Stimulated activated naive CD8-positive, alpha-beta T cell treated with anti-CD3 and anti-CD28 coated beads, Interleukin-15, Interleukin-2, amounts not matched to agents 100 U/mL and 50 U/mL, for 24 hours (primary cell): Measurements from ENCODE around the gene TNS3.

Experiments
- ATAC-seq: fragments of 150-1000 bp; cut with Tn5 transposase; one replicate; pipeline ENCODE4 v1.10.0; 2021
- DNase-seq: peaks from one replicate; pipeline ENCODE4 v3.0.0; 2021

TNS3 gene

DNA sequence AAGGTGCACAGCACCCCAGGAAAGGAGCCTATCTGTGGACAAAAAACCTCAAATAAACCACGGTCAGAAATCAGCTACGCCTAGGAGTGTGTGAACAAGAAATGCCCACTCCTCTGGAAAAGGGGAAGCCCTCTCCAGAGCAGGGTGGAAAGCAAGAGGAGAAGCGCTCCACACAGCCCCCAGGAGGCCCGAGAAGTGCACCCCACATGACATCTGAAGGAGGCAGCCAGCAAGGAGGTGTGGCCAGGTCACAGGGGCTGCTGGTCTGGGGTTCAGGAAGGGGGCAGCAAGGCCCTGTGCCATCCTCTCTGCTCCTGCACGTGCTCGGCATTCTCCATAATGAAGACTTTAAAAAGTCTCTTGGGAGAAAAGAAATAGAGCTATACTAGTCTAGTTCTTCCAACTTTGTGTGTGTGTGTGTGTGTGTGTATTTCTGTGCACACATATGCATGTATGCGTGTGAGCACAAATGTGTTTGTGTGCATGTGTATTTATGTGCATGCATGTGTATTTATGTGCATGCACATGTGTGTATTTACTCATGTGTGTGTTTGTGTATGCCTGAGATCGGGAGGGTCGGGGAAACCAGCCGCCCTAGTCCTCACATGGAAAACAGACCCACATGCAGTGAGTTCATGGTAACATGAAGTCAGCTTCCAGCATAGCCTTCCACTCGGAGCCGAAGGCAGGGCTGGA is 76.5 kb downstream of the TNS3 start:
- DNase-seq (no peak), ATAC-seq (no peak)

DNA sequence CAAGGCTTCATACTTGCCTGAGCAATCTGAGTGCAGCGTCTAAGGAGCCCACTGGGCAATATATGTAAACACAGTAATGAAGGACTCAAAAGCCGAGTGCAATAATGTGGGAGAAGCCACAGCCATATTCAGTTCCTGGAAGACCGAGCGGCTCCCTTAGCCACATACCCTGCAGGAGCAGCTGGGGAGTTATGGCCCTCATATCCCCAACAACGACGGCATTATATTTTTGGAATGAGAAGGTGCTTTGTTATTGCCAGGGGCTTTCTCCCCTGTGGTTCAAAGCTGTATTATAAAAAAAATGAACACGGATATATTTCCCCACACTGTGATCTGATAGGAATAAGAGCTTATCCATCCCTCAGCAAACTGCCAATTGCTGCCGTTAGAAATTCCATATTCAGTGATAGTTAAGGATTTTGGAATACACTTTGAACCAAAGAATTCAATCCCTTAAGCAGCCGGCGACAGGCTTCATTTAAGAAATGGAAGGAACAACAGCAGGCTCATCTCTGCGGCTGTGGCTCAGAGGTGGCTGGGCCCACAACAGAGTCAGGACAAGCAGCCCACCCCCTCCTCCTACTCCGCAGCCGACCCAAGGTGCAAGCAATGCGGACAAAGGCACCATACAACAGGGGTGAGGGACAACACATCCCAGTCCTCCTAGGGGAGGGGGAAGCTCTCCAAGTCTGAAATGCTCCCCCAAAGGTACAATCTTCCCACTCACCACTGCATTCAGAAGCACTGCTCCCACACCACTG is 77.2 kb downstream of the TNS3 start:
- DNase-seq (no peak), ATAC-seq (no peak)

DNA sequence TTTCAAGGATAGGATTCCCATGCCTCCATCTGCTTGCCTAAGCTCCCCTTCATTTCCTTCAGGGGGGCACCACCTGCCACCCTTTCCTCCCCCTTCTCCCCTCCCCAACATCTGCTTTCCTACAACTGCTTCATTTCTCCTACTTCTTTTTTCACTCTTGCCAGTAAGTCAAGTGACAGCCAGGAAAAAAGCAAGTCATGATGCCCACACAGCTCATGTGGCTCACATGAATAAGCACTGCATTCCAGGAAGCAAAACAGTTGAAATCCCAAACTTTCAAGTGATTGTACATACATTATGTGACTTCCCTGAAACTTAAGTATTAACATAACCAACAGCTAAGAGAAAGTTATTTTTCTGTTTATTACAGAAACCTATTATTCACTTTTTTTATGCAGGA is 78.6 kb downstream of the TNS3 start:
- ATAC-seq: no peak
- no peak for DNase-seq

DNA sequence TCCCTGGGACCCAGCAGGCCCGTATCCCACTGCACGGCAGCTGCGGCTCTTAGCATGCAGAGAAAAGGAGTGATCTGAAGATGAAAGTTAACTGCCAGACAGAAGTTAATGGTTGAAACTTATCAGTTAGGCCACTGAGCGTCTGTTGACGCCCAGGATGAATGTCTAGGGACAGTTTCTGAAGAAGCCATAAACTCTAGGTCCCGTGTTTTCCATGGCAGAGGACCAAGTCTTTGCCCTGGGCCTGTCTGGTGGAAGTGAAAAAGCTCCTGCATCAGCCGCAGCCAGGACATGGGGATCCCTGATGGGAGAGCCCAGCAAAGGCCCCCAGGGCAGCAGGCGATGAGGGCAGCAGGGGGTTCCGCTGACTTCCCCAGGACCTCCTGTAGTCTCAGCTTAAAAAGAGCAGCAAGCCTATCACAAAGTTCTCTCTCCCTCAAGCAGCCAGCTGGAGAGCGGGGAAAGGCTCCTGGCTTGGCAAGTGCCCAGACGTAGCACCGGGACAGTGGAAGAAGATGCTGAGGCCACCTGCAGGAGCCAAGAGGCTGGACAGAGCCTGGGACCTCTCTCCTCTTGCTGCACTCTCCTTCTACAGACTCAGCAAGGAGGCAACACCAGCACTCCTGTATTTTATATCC is 79.6 kb downstream of the TNS3 start:
- no peak for ATAC-seq

DNA sequence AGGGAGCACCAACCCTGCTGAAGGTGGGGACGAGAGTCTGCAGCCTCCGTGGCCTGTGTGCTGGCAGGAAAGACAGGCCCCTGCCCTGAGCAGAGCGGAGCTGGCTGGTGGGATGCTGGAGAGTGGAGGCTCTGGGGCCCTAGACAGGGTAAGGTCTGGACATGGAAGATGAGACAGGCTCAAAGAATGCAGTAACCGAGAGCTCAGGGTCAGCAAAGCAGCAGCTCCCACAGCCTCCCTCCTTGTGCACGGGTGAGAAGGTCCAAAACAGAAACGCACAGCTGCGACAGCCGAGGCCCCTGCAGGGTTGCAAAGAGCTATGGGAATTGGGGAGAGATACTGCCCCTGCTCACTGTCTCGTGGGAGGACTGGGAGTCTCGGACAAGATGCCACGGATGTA is 80.5 kb downstream of the TNS3 start:
- DNase-seq (no peak), ATAC-seq (no peak)

More for the DNA sequence above, 79.6 kb downstream of the TNS3 start:
- DNase-seq: no peak

DNA sequence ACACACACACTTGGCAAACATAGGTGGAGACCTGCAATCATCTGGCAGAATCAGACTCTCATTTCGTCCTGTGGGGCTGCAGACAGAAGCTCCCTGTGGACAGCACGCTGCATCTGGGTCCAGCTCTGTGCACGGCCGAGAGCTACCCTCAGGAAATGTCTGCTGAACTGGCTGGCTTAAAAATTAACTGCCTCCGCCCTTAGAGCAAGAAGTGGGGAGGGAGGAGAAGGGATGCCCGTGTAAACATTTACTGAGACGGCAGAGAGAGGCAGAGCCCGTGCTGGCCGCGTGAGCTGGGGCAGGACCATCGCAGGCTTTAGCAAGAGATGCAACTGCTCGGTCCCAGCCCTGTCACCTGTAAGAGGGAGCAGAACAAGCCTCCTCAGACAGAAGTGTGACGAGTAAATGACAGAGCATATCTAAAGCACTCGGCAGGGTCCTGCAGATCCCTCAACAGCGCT is 81.8 kb downstream of the TNS3 start:
- ATAC-seq (no peak), DNase-seq (no peak)

DNA sequence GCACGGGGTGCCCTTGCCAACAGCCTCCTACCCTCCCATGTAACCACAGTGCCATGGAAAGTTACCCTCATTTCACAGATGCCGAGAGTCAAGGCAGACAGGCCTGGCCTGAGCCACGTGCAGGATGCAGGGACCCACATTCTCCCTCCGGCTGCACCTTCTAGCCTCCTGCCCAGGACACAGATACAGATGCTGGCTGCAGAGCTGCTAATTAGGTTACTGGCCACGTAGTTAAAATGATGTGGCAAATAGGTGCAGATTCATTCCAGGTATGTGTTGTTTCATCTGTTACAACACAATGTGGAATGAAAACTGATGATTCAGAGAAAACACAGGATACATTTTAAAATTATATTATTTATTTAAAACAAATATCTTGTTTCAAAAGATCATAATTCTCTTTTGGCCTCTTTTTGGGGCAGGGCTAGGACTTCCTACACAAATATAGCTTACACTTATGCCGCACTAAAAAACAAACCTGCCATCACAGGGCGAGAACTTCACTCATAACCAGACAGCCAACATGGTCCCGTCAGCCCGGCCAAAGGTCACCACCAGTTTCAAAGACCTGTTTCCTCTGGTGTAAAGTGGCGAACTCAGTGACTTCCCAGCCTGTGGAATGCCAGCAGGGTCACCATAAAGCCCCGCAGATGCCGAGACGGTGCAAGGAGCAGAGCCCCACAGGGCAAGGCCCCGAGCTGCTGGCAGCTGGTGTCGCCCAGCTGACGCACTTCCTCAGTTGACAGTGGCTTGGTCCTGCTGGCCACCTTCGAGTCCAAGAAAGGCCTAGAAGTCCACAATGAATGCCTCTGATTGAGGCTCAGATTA is 83.5 kb downstream of the TNS3 start:
- ATAC-seq (no peak), DNase-seq (no peak)

DNA sequence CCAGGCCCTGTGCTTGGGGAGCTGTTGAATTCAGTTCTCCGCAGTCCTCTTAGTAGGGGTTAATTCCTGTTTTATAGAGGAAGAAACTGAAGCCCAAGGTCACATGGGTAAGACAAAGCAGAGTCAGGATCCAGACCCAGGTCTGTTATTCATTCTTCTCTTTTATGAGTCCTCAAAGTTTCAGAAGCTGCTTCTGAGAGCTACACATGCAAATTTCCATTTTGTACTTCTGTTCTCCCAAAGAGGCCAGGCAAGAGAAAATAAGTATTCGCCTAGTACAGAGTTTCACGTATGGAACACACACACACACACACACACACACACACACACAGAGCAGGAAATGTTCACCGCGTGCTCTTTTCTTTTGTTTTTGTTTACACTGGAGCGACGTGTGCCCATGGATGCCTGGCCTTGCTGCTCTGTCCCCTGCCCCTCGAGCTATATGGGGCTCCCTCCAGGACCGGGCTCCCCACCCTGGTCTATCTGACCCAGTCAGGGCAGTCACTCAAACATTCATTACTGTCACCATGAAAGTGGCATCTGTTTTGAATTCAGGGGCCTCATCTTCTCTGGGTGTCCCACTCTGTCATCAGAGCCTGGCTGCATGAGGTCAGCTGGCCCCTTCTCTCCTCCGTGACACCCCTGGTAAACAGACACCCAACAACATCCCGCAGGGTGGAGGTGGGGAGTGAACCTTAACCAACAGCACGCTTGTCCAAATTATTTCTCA is 84.4 kb downstream of the TNS3 start:
- DNase-seq (no peak), ATAC-seq (peak; percentile 30)

DNA sequence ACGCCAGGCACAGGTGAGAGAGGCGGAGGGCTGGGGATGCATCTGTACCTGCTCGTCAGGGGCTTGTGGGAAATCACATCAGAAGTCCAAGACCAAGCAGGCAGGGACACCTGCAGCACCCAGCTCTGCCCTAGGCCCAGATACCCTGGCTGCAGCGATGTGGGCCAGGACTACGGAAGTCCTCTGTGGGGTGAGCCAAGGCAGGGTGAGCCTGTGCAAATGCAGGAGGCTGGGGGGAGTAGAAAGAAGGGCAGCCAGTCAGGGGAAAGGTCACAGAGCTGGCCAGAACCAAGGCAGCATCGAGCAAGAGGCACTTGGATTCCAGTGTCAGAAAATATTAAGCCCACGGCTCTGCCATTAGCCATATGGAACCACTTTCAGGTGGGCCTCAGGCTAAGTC is 85.2 kb downstream of the TNS3 start:
- no peak for ATAC-seq
- no peak for DNase-seq

DNA sequence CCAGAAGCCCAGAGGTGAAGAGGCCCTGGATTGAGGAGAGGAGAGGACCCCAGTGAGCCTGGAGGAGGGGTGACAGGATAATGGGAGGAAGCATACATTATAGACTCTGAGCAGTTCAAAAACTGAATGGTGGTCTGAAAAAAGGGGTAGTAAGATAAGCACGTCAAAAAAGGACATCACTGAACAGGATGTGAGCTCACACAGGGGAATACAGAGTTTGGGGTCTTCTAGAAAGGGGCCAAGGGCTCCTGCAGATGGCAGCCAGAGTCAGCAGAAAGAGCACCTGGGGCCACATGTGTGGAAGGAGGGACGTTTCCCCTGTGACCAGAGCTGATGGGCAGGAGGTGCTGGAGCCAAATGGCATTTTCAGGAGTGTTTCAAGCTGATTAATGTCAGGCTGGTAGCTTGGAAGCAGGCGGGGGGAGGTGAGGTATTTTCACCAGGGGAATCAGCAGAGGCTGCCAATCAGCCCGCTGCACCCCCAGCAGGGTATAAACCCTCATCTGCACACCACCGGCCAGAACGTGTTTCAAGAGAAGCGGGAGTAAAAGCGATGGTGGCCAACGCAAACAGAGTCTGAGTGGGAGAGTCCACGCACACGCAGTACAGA is 85.8 kb downstream of the TNS3 start:
- DNase-seq: no peak
- no peak for ATAC-seq

DNA sequence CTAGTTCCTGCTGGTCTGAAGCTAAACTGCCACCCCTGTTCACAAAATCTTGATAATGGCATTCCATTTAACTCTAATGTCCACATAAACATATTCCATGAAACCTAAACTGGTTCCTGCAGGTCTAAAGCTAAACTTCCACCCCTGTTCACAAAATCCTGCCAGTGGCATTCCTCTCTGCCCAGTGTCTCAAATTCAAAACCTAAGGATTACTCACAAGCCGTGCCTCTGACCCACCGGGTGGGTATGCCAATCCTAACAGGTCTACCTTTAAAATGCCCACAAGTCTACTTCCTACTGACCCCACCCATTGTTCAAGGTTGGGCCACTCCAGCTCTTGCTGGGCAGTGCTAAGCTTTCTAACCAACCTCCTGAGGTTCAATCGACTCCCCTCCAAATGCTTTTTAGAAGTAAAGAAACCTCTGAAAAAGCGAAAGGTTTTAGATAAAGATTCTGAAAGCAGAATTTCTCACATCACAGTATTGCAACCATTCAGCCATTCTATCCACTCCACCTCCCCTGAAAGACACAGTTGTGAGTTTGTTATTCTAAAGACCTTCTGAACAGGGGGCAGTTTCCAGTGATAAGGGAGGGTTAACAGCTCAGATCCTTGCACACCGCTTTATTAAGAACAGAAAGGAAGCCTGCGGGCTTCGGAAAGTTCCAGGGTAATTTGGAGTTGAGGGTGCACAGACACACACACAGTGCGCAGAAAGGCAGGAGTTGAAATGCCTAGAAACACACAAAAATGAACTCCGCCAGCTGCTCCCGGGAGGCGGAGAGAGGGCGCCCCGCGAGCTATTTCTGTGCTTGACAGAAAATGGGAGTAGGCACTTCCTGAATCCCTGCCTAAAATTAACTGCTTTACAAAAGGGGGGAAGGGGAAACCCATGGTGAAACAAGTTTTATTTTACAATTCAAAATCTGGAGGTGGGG is 87.7 kb downstream of the TNS3 start:
- DNase-seq: no peak
- ATAC-seq: no peak

DNA sequence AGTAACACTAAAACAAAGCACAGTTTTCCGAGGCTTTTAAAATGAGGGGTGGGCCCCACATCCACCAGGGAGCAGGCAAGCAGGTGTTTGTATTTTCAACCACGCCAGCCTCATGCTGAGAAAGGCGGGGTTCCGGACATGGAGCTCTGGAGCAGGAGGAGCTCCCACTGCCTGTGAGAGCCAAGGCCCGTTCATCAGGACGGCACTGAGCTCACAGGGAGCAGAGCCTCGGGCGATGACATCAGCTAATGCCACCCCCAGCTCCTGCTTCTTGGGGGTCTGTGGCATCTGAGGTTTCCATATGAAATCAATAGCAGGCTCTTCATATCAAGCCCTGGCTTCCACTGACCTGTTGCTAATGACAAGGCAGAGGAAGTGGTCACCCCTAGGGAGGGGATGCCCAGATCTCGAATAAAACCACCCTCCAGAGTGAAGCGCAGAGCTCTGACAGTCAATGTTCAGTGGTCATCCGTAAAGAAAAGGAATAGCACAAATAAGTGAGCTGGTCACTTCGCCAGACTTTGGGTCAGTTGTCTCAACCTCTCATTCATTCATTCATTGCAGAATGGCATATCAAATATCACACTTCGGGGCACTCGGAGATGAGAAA is 89.1 kb downstream of the TNS3 start:
- DNase-seq: no peak
- no peak for ATAC-seq

DNA sequence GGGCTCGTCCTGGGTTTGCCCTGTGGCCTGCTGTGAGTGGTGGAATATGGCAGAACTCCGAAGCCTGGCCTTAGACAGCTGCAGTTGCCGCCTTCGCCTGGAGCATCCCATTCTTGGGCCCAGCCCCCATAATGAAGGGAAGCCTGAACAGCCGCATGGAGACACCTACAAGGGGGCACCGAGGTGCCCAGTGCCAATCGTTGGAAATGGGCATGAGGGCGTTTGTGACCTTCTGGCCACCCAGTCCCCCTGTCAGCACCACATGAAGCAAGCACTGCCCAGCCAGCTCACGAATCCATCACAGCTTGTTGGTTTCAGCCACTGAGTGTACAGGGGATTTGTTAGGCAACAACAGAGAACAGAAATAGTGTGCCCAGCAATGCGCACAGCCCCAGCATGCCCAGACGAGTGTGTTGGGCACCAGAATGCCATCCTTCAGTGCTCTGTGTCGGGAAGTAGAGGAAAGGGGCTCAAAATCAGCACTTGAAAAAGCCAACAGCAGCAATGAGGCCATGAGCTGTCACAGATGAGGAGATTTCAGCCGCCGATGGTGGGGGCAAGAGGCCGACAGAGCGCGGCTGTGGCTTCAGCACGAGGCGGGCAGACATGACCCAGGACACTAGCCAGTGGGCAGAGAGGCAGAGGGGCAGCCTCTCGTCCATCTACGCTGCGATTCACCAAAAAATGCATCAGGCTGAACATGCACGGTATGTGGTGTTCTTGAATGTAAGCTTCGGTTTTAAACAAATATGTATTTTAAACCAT is 91.2 kb downstream of the TNS3 start:
- DNase-seq: no peak
- ATAC-seq: no peak

DNA sequence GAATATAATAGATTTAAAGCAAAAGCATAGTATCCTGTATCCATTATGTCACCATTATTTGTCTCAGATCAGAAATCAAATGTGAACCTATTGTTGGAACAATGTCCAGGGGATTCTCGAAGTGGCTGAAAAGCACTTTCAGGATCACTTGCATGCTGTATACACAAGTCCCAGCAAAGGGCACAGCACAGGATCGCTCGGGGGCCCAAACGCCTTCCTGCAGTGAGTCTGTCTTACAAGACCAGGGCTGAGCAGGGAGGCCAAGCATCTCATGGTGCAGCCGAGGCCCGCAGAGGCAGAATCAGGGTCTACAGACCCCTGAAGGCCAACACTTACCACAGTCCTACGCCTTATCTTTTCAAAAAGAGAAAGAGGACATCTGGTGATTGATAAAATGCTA is 92.3 kb downstream of the TNS3 start:
- no peak for ATAC-seq
- DNase-seq: no peak

DNA sequence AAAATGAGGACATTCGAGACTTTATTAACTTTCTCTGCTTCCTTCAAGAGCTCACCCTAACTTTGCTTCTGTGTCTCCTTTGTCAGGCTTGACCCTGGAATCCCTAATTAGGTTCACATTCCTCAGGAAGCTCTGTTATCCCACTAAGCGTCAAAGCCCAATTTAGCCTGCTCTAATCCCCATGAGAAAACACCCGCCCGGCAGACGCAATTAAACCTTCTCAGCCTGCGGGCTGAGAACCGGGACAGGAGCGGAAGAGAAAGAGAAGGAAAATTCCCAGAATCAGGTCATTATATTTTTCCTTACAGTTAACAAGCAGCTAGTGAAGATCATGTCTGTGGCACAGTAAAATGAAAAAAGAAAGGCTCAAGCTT is 93.0 kb downstream of the TNS3 start:
- no peak for ATAC-seq

DNA sequence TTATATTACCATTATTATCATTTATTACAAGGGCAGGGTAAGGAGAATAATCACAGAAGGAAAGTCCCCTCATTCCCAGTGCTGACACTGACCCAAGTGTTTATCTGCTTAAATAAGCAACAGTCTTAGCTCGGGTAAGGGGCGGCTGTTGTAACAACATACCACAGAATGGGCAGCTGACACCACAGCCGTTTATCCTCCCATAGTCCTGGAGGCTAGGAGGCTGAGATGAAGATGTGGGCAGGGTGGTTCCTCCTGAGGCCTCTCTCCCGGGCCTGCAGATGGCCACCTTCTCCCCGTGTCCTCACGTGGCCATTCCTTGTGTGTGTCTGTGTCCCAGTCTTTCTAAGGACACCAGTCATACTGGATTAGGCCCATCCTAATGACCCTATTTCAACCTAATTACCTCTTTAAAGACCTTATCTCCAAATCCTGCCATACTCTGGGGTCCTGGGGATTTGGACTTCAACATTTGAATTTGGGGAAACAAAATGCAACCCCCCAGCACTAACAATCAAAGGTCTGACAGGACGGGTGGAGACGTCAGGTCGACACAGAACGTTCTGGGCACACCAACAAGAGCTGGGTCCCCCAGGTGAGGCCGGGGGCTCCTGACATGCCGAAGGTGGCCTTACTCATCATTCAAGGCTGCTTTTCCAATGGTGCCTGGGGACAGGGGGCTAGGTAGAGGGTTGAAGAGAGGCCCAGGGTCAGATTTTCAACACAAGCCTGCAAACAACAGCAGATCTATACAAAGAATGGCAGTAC is 93.5 kb downstream of the TNS3 start:
- DNase-seq (no peak), ATAC-seq (no peak)

More for the DNA sequence above, 93.0 kb downstream of the TNS3 start:
- no peak for DNase-seq

DNA sequence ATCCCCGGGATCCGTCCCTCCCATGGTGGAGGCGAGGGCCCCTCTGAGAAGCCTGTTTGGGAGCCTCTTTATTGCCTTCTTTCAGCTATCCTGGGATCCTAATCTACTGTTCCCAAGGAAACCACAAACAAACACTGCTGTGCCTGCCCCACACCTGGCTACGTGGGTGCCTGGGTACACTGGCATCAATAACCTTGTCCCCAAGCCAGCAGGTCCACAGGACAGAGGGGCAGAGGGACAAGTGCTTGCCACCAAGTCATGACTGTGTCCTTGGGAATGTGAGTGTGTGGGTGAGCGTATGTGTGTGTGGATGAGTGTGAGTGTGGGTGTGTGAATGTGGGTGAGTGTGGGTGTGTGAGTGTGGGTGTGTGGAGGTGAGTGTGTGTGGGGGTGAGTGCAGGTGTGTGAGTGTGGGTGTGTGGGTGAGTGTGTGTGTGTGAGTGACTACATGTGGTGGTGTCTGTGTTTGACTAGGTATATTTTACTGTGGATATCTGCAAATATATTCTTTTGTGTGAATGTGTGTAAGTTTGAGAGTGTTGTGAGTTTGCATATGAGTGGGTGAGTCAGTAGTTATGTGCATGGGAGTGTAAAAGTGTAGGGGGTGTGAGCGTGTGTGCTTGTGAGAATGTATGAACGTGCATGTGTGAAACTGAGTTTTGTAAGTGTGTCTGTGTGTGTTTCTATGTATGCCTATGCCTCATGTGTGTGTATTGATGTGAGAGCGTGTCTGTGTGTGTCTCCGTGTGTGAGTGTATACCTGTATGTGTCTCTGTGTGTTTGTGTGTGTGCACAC is 96.1 kb downstream of the TNS3 start:
- no peak for DNase-seq
- no peak for ATAC-seq
